ENCODE results near the gene IFI27.
"Not testable (repeated sequence)": the region's sequence is repeated elsewhere in the genome, so short reads cannot be mapped to it uniquely, and the experiment has no call there.

IFI27 gene

DNA sequence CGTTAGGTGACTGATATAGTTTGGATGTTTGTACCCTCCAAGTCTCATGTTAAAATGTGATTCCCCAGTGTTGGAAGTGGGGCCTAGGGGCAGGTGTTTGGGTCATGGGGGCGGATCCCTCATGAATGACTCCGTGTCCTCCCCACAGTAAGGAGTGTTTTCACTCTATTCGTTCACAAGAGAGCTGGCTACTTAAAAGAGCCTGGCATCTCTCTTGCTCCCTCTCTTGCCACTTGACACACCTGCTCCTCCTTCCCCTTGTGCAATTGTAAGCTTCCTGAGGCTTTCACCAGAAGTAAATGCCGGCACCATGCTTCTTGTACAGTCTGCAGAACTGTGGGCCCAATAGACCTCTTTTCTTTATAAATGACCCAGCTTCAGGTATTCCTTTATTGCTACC, 16.3 kb downstream of the IFI27 start:
- no peak for DNase-seq

DNA sequence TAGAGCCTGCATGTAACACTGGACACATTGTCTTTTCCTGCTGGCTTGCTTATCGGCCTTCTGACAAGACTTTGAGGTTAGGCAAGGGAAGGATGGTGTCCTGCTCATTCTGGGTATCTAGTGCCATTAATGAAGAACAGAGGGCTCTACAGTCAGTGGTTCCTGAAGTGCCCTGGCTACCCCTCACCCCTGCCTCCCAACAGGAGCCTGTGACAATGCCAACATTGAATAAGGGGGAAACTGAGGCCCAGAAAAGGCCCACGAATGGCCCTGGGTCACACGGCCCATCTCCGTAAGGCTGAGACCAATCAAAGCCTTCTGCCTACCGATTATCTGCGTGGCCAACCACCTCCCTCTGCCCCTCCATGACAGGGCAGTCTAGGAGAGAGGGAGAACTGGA, 16.8 kb downstream of the IFI27 start:
- DNase-seq = no peak

DNA sequence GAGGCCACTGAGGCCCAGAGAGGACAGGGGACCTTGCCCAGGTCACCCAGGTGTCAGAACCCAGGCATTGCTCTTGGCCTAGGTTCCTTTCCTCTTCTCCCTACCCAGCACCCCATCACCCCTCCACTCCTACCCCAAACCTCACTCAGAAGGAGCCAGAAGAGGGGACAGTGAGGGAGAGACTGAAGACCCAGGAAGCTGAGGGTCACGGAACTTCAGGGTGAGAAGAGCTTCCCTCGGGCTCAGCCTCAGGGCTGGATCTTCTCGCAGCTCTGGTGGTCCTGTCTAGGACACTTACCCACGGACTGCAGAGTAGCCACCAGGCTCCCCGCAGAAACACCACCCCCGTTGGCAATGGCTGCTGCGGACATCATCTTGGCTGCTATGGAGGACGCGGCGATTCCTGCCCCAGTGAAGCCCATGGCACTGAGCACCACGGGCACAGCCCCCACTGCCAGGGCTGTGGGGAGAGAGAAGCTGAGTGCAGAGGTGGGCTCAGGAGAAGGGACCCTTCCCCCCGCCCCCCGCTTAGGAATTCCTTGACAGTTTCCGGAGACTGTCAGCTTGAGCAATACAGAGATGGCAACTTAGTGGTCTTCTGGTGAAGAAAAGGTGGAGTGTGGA, 17.8 kb downstream of the IFI27 start:
- no peak for DNase-seq

DNA sequence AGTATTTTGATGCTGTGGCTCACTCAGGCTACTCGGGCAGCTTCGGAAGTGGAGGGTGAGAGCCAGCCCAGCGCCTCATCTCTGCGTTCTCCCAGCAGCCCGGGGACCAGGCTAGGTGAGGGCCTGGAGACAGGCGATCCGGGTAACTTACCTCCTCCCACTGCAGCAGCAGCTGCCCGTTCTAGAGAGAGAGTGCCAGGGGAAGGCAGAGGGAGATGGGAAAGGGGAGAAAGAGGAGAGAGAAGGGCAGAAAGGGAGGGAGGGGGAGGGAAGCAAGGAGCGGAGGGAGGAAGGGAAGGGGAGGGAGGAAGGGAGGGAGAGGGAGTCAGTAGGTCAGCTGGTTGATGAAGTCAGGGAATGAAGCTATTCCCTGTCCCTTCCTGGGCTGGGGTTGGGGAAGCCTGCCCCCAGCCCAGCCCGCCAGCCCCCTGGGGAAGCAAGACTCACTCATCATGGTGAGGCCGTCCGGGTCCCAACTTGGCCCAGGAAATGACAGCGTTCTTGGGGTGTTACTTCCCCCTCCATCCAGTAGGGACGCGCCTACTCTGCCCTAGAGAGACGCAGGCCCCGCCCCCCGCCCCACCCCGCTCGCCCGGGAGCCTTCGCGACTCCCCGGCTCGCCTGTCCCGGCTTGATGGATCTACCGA, 18.7 kb downstream of the IFI27 start, which contains the start of gene IFI27L2:
Gene IFI27L2 (minus strand): TSS at position 494 of the 647 bp plus-strand sequence. CDS start 40 bp downstream, at position 454.
- peak; percentile 27 to 88 (median 85) for DNase-seq

DNA sequence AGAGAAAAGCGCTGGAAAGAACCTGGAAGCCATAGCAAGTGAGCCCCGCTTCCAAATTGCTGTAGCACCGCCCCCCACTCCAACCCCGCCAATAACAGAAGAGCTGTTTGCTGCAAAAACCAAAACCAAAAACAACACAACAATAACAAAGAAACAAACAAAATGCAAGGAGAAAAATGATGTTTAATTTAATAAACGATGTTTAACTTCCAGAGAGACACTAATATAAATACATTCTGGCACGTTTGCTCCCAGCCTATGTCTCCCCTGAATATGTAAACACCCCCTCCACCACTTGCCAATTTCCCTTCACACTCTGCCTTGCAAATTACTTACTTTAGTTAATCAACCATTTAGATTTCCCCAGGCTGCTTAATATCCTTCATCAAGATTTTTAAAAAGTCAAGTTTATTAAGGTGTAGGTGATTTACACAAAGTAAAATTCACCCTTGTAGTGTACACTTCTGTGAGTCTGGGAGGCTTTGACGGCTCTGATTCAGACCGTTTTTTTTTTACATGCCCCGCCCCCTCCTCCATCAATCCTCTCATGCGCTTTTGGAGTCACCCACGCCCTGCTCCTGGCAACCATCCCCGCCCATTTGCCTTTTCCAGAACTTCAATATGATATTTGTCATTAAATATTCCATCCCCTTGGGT, 19.4 kb downstream of the IFI27 start:
- peak; percentile 20 to 81 (median 68) for DNase-seq

DNA sequence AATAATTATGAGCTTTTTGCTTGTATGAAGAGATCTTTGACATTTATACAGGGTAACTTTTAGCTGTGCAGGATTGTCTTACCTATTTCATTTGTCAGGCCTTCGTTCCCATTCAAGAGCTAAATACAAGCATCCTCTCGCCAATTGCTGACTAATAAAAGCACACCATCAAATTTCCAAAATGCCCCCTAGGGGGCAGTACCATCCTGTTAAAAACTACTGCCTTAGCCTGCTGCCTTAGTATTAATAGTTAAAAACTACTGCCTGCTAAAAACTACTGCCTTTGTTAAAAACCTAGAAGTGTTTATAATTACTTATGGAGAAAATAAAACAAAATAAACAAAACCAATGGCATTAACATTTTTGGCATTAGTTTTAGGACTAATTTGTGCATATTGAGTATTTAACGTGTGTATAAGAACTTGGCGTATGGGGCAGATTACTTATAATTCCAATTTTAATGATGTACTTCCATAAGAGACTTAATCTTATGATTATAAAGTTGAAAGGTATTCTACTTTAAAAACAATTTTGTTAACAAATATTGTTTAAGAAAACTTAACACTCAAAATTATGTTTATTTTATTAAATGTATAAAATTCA, 21.9 kb downstream of the IFI27 start:
- peak; percentile 67 to 93 (median 76) for DNase-seq

DNA sequence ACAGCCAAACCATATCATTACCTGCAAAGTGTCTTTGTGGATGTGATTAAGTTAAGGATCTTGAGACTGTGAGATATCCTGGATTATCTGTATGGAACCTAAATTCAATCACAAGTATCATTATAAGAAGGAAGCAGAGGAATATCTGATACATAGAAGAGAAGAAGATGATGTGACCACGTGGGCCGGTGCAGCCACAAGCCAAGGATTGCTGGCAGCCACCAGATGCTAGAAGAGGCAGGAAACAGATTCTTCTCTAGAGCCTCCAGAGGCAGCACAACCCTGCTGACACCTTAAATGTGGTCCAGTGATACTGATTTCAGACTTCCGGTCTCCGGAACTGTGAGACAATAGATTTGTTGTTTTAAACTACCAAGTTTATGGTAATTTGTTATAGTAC, 24.9 kb downstream of the IFI27 start:
- DNase-seq = no peak

DNA sequence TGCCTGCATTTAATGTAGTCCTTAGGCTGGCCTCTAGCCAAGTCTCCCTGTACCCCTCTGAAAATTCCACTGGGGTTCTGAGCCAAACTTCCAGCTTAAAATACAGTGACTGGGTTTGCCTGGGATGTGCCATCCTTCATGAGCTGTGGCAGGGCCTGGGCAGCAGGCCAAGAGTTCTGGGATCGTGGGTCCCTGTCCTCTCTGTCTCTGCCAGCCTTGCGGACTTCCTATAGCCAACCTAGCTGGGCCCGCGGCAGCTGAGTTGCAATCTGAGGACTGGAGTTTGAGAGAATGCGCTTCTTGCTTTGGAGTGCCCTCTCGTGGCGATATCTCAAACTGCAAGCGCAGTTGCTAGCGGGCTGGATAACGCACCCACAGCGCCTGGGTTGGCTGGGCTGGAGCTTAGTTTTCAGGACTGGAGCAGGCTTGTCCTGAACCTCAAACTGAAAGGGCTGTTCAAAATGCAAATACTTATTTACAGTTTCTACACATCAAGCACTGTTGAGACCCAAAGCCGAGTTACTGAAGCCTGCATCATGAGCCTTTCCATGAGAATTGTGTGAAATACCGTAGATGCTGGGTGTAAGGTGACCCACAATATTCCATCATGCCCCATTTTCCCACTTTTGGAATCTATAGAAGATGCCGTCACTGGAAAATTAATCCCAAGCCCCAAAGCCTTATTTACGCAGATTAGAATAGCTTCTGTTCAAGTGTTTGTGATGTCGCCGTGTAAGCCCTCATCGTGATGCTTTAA, 26.2 kb downstream of the IFI27 start:
- peak in 2 of 3 experiments; percentile 19 to 87 for DNase-seq

DNA sequence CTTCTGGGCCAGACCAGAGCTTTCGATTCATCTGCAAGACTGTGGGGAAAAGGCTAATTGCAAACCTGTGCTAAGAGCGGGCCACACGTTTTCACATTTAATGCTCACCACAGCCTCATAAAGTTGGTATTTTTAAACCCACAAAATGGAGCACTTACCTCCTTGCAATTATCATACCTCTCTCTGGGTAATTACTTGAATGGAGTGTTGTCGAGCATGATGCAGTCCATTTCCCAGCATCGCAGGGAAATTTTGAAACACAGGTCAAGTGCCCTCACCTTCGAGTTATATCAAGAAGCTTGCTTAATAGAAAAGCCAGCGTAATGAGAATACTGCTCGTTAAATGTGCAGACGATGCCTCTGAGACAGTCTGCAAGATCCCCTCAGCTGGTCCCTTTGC, 27.7 kb downstream of the IFI27 start:
- DNase-seq = peak; percentile 38 to 90 (median 80)

DNA sequence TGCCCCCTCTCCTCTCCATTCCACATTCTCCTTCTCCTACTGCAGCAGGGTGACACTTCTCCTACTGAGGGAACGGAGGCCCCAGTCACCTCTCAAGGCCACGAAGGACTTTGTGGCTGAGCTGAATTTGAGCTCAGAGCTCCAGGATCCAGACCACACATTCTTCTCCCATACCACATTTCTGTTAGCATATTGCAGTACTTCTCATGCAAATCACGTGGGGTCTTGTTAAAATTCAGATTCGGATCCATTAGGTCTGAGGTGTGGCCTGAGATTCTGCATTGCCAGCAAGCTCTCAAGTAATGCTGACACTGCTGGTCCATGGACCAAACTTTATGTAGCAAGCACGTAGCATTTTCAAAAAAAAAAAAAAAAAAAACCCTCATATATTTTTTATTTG, 28.5 kb downstream of the IFI27 start:
- no peak for DNase-seq

DNA sequence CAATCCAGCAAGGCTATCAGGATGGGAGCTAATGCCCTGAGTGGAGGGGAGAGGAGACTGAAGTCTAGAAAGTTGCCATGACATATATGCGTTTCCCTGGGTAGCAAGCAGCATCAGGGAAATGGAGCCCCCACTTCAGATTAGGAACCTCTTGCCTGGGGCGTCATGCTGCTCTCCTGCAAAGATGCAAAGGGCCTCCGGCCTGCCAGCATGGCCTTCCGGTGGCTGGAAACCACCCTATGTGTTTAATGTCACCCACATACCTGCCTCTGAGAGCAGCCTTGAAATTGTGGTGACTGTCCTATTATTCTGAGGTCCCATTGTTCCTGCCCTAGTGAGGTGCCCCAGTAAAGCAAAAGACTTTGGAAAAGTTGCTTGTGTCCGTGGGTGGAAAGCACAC, 28.9 kb downstream of the IFI27 start:
- DNase-seq = no peak

DNA sequence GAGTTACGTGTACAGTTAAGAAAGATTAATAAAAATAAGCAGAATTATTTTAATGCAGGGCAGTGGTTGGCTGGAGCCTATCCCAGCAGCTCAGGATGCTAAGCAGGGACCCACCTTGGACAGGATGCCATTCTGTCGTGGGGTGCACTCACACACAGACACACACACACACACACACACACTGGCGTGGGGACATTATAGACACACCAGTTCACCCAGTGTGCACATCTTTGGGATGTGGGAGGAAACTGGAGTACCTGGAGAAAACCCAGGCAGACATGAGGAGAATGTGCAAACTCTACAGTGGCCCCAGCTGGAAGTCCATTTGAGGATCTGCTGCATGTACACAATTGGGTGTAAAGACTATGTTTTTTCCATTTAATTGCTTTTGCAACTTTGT, 31.7 kb downstream of the IFI27 start:
- DNase-seq = no peak

DNA sequence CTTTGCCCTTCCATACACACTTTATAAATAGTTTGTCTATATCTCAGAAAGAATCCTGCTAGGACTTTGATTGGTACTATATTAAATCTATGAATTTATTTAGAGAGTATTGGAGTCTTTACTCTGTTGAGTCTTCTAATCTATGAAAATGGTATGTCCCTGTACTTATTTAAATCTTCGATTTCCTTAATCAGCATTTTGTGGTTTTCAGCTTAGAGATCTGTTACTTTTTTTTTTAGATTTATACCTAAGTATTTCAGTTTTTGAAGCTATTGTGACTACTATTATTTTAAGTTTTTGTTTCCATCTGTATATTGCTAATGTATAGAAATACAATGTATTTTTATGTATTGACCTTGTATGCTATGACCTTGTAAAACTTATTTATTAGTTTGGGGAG, 32.3 kb downstream of the IFI27 start:
- no peak for DNase-seq

DNA sequence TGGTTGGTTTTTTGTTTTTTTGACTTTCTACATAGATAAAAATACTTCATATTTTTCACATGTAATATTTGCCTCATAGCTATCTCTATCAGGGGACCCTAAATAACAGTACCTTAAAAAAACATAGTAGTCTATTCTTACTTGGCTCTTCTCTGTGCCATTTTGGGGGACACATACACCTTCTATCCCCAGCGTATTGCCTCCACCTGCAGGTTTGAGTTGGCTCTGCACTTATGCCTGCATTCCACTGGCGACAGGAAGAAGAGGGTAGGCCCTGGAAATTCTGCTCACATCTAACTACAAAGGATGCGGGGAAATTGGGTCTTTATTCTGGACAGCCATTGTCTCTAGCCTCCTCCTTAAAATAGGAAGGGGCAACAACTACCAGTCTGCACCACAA, 32.7 kb downstream of the IFI27 start:
- no peak for DNase-seq

DNA sequence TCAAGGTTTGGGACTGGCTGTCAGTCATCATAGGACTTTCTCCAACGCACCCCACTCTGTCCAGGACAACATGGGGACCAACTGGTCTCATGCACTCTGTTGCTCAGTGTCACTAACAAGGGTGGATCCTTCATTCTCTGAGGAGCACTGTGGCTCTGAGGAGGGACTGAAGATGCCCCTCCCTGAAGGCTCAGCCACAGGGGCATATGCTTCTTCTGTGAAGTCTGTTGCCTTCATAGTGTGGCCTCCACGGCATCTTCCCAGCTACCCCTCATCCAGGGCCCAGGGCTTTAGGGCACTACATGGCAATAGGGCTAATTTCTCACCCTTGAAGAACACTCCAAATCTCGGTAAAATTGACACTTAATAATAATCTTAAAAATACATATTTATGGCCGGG, 33.2 kb downstream of the IFI27 start:
- no peak for DNase-seq

DNA sequence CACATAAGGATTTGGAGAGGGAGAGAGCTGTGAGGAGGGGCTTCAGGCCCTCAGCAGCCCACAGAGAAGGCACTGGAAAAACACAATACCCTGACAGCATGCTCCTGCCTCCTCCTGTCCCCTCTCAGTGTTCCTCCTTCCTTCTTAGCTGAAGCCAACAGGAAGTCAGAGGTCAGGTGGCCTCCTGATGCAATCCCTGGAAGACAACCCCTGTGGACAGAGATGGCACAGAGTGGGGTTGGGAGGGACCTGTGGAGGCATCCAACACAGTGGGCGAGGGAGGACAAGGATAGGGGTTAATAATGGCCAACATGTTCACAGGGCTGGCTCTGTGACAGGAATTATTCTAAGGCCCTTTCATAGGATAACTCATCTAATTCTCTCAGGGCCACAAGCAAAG, 34.2 kb downstream of the IFI27 start:
- no peak for DNase-seq

DNA sequence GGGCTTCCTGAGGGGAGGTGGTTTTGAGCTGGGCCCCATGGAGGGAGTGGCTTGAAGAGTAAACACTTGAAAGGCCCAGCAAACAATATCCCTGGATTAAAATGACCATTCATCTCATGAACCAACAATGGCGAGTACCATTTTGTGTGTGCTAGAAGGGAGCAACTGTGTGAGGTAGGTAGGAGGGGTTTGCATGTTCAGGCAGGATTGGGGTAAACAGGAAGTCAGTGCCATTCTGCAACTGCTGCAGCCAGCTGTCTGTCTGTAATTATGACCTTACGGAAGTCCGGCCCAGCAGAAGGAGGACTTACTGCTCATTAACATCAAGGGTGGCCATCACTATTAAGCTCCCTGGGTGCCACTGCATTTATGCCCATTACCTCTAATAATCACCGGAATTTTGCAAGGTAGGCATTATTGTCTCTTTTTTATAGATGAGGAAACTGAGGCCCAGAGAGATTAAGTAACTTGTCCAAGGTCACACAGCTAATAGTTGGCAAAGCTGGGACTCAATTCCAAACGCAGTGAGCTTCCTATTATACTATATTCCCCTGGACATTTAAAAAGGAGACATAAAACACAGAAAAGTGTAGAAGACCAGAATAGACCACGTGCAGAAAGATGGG, 35.5 kb downstream of the IFI27 start:
- DNase-seq = peak in 2 of 3 experiments; percentile 72 to 96

DNA sequence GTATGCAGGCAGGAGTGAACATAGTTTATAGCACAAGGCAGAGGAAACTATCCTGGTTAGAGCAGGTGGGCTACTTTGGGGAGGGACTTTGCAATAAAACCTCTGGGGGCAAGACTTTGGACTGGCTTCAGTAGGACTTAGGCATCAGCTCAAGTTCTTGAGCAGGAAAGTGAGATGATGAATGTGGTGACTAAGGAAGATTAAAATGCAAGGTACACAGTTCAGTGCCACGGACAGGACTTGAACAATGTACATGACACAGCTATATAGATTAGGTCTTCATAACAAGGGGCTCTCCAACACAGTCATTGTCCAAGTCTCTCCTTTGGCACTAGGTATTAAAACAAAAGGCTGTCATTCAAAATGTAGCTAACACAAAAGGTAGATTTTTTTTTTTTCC, 42.1 kb downstream of the IFI27 start:
- no peak for DNase-seq

DNA sequence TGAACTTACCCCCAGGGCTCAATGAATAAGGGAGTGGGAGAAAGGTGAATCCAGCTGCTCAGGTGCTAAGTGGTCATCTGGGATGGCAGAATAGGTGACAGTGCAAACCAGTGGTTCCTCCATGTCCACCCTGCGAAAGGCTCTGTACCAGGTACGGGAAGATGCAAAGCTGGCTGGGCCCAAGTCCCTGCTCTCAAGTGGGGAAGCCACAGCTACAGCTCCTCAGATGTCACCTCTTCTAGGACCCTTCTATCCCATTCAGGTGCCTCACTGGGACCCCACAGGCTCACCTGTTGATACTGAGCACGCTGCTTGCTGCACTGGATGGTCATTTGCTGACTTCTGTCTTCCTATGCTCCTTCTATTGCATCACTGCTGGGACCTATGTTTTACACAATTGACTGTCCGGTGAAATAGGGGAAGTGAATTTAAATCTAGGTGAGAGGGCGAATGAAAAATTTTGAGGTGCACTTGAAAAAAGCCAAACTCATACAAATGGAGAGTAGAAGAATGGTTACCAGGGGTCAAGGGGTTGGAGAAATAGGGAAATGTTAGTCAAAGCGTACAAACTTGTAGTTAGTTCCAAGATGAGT, 43.3 kb downstream of the IFI27 start:
- DNase-seq = no peak

DNA sequence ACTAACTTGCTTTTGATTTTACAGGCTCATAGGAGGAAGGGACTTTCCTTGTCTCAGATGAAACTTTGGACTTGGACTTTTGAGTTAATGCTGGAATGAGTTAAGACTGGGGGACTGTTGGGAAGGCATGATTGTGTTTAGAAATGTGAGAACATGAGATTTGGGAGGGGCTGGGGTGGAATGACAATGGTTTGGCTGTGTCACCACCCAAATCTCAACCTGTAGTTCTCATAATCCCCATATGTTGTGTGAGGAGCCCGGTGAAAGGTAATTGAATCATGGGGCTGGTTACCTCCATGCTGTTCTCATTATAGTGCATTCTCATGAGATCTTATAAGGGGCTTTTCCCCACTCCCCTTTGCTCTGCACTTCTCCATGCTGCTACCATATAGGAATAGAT, 45.6 kb downstream of the IFI27 start:
- DNase-seq = not testable (repeated sequence)

DNA sequence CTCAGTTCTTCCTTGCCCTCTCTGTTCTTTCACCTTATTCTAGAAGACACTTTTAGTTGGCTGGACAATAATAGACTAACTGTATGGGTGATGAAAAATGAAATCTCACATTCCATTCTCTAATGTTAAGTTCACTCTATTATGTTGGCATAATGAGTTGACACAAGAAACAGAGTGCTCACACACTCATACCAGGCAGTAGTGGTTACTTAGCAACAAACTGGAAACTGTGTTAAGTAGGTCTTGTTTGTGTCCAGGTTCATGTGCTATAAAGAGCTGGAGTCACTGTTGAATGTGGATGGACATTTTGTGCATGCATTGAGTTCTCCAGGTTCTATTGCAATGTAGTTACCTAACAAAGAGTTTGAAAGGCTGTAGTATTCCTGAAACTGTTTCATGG, 46.7 kb downstream of the IFI27 start:
- DNase-seq = peak; percentile 24 to 89 (median 43)

DNA sequence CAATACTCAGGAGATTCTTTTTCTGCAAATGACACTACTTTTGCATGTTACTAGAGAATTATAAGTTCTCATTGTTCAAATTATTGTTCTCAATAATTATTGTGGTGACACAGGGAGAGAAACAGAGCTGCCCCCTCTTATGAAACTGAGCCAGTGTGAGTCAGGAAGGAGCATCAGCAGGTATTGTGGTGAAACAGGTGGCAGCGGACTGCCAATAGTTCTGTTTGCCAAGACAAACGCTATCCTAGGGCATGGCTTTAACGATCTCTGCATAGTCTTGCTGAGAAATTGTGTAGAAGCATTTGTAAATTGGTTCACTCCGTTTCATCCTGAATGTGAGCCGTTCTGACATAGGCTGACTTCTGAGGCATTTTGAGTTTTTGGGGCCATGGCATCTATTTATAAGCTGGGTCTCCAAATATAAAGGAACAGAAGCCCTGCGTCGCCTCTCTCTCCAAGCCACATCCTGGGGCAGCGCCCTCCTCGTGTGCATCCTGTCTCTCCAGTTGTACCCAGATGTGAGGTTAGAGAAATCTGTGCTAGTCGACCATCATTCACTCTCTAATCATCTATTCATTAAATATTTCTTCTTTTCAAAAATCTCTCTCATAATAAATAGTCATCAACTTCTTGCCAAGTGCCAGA, 47.8 kb downstream of the IFI27 start:
- peak in 1 of 3 experiments; percentile 24 for DNase-seq
